ENCODE data around the gene AKAP8.

The AKAP8 gene

GRCh38 chr19:15318241-15318691 is 61.3 kb downstream of the AKAP8 start:
- DNase-seq = peak in 6 of 42 donors; percentile 30 to 67 (median 44)
- intact Hi-C loops (cut with DNase I) = no loop called here

GRCh38 chr19:15317392-15318071 is 62.1 kb downstream of the AKAP8 start:
- intact Hi-C loops (cut with DNase I) = no loop called here
- DNase-seq = no peak

- no peak for DNase-seq
- intact Hi-C loops (cut with DNase I) = no loop called here
These were observed 63.1 kb downstream of the AKAP8 start for GRCh38 chr19:15316498-15316897.

- intact Hi-C loops (cut with DNase I) = no loop called here
- DNase-seq = no peak
These were observed 64.5 kb downstream of the AKAP8 start for GRCh38 chr19:15315101-15315500.

GRCh38 chr19:15313649-15314279 is 65.8 kb downstream of the AKAP8 start:
- no peak for DNase-seq

GRCh38 chr19:15307169-15307568 is 72.4 kb downstream of the AKAP8 start:
- intact Hi-C loops (cut with DNase I) = no loop called here
- no peak for DNase-seq

More at GRCh38 chr19:15313649-15314279, 65.8 kb downstream of the AKAP8 start:
- intact Hi-C loops (cut with DNase I) = no loop called here

GRCh38 chr19:15305582-15306334 is 73.8 kb downstream of the AKAP8 start:
- no peak for DNase-seq
- intact Hi-C loops (cut with DNase I) = no loop called here

GRCh38 chr19:15304140-15304705 is 75.4 kb downstream of the AKAP8 start:
- DNase-seq = peak in 2 of 42 donors; percentile 28 to 34
- intact Hi-C loops (cut with DNase I) = no loop called here

Measured in head of caudate nucleus (tissue), 42 donors.